Neutrophil (primary cell): Measurements from ENCODE around the gene TBC1D19.

Source experiments
- H3K27ac ChIP-seq: fragments of 200-600 bp; sonication (generic); 2 replicates; pipeline ENCODE4 v1.5.1; 2016; ENCODE audit warnings: mild to moderate bottlenecking, moderate library complexity
- H3K27me3 ChIP-seq: fragments of 200-600 bp; sonication (generic); 2 replicates; pipeline ENCODE4 v1.6.0; 2016; ENCODE audit warnings: mild to moderate bottlenecking
- H3K36me3 ChIP-seq: fragments of 200-600 bp; sonication (generic); 2 replicates; pipeline ENCODE4 v1.5.1; 2017
- H3K4me1 ChIP-seq, 2 experiments: fragments of 200-600 bp in 1 of 2; sonication (generic) in 1 of 2; 1 replicate in 1 of 2; 2 replicates in 1 of 2; pipeline versions ENCODE4 v1.5.1 to v1.6.1; 2013 to 2016; ENCODE audit warnings: low read depth in 1 of 2, low read length in 1 of 2, mild to moderate bottlenecking in 1 of 2, moderate library complexity in 1 of 2; ENCODE audit not compliant: control insufficient read depth in 1 of 2, insufficient read depth in 1 of 2
- H3K4me3 ChIP-seq, 2 experiments: fragments of 200-600 bp in 1 of 2; sonication (generic) in 1 of 2; 1 replicate in 1 of 2; 2 replicates in 1 of 2; pipeline ENCODE4 v1.5.1; 2013 to 2016; ENCODE audit warnings: low read depth in 1 of 2, low read length in 1 of 2, mild to moderate bottlenecking in 1 of 2, moderate library complexity in 1 of 2
- H3K9me3 ChIP-seq: fragments of 200-600 bp; sonication (generic); 2 replicates; pipeline ENCODE4 v1.5.1; 2016
- TF ChIP-seq, protein P1 (sequence below): fragments of 200-600 bp; sonication (generic); IDR thresholded peaks from 2 replicates; pipeline ENCODE4 v1.5.1; 2016; ENCODE audit warnings: antibody characterized with exemption

TBC1D19 gene

GRCh38 chr4:26724534-26724933 lies 140.7 kb downstream of the TBC1D19 start:
- Histone ChIP-seq H3K9me3 (no peaks in the 10 kb centered on the region), H3K27me3 (no peaks in the 10 kb centered on the region), H3K4me3 (no peak overlapping the region), H3K27ac (no peak overlapping the region), H3K36me3 (no peaks in the 10 kb centered on the region), H3K4me1 (peaks cover 0 to 27% of the 10 kb centered on the region in 2 experiments)
- TF ChIP-seq, protein P1, sequence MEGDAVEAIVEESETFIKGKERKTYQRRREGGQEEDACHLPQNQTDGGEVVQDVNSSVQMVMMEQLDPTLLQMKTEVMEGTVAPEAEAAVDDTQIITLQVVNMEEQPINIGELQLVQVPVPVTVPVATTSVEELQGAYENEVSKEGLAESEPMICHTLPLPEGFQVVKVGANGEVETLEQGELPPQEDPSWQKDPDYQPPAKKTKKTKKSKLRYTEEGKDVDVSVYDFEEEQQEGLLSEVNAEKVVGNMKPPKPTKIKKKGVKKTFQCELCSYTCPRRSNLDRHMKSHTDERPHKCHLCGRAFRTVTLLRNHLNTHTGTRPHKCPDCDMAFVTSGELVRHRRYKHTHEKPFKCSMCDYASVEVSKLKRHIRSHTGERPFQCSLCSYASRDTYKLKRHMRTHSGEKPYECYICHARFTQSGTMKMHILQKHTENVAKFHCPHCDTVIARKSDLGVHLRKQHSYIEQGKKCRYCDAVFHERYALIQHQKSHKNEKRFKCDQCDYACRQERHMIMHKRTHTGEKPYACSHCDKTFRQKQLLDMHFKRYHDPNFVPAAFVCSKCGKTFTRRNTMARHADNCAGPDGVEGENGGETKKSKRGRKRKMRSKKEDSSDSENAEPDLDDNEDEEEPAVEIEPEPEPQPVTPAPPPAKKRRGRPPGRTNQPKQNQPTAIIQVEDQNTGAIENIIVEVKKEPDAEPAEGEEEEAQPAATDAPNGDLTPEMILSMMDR, result no peak

DNA sequence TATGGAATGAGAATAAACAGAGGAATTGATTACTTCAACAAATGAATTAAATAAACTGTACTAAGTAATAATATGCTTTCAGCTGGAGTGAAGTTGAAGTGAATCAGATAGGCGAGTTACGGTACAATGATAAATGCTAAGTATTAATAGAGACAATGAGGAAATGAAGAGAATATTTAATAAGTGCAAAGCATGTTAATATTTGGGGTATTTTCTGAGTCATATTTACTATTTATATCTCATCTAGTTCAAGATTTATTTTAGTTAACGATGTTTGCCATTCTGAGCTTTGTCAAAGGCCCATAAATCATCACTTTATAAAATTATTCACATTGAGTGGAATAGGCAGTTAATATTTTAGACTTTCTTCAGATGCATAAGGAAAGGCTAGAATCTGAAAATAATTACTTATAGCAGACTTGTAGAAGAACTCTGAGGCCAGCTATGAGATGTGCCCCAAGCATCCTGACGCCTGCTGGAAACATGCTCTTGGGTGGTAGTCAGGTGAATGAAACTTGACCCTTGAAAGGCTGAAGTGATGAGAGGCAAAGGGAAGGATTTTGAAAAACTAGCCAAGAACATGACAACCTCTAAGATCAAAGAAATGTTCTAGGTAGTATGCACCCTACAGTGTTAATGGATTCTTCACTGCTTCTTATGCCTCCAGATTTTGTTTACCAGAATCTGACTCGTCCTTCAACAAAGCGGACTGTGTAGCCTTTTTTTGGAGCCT lies 142.9 kb downstream of the TBC1D19 start:
- no peak overlapping the region for H3K4me3 ChIP-seq
- peaks cover 6 to 30% of the 10 kb centered on the region in 2 experiments for H3K4me1 ChIP-seq
- H3K27me3 ChIP-seq, result no peaks in the 10 kb centered on the region
- H3K36me3 ChIP-seq, result no peaks in the 10 kb centered on the region
- TF ChIP-seq, protein P1, result no peak
- no peak overlapping the region for H3K27ac ChIP-seq
- H3K9me3 ChIP-seq, result no peaks in the 10 kb centered on the region

GRCh38 chr4:26727844-26728243 lies 144.0 kb downstream of the TBC1D19 start:
- Histone ChIP-seq H3K4me3 (no peak overlapping the region), H3K27ac (peak overlapping the region; percentile 48), H3K36me3 (no peaks in the 10 kb centered on the region), H3K4me1 (peaks cover 6 to 34% of the 10 kb centered on the region in 2 experiments), H3K9me3 (no peaks in the 10 kb centered on the region), H3K27me3 (no peaks in the 10 kb centered on the region)
- TF ChIP-seq, protein P1, result no peak

- H3K27ac ChIP-seq, result no peak overlapping the region
These were observed 145.1 kb downstream of the TBC1D19 start for GRCh38 chr4:26729027-26729426.

DNA sequence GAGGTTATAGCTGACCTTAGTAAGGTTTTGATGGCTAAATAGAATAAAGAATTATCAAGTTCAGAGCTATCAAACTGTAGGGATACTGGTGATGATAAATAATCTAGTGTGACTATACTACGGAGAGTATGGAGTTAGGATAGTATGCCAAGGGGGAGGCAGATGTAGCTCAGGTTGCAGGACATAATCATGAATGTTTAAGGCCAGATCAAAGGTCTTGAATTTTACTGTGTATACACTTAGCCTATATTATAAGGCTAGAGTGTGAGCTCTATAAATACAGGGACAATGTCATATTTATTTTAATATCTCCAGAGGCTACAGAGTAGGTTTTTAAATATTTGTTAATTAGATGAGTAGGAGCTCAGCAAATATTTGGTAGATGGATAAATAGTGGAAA lies 145.7 kb downstream of the TBC1D19 start:
- no peak overlapping the region for H3K27ac ChIP-seq
- no peak overlapping the region for H3K4me3 ChIP-seq
- no peaks in the 10 kb centered on the region for H3K27me3 ChIP-seq
- H3K4me1 ChIP-seq, result peaks cover 6 to 34% of the 10 kb centered on the region in 2 experiments
- H3K36me3 ChIP-seq, result no peaks in the 10 kb centered on the region
- H3K9me3 ChIP-seq, result no peaks in the 10 kb centered on the region
- TF ChIP-seq, protein P1, result no peak

More at GRCh38 chr4:26729027-26729426, 145.1 kb downstream of the TBC1D19 start:
- TF ChIP-seq, protein P1, result no peak
- Histone ChIP-seq H3K9me3 (no peaks in the 10 kb centered on the region), H3K4me3 (no peak overlapping the region), H3K27me3 (no peaks in the 10 kb centered on the region), H3K4me1 (peaks cover 6 to 34% of the 10 kb centered on the region in 2 experiments), H3K36me3 (no peaks in the 10 kb centered on the region)
